SIG-M5 treated with dmso at 0.1 percent for 504 hours (cell line): Measurements from ENCODE around the gene PLA2G12A.

Source experiments
- DNase-seq: peaks from one replicate; lab custom pipeline; 2025; ENCODE audit not compliant: unreplicated experiment; lab: John Stamatoyannopoulos, UW

The PLA2G12A gene

DNA sequence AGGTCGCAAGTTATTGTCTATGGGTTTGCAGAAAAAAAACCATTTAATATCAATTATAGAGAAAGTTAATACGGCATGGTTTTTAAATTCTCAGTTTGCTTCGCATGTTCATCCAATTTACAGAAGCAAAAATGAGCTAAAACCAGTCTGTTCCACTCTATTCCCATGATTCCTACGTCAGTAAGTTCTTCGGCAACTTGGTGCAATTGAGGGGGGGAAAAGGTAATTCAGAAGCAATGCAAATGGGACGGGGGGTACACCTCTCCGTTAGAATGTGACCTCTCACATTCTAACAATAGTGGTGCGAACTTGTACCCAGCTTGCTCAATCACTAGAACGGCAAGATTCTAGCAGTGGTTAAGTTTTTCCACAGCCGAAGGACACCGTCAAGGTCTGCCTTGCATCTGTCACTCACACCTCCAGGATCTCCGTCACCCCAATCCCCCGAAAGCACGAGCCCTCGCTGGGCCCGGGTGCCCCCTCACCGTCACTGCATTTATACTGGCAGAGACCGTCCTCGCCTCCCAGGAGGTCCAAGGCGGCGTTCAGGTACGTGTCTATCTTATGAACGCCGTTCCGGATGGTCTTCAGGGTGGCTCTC, 653 bp downstream of the PLA2G12A start:
- peak; percentile 8 for DNase-seq

DNA sequence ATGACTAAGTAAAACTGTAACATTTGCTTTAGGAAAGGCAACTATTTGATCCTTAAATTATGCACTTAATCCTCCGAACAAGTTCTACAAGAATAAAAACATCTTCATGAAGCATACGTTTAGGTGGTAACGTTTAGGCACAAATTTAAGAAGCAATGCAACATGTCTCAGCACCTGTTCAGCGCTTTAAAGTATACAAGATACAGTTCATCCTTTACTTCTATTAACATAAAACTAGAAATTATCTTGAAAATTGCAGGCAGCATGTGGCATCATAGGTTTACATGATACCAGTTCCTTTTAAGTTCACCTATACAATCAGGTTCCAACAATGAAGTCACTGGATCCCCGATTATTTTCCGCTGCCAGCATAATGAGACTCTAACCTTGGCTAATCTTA, 1.5 kb downstream of the PLA2G12A start:
- DNase-seq: no peak

DNA sequence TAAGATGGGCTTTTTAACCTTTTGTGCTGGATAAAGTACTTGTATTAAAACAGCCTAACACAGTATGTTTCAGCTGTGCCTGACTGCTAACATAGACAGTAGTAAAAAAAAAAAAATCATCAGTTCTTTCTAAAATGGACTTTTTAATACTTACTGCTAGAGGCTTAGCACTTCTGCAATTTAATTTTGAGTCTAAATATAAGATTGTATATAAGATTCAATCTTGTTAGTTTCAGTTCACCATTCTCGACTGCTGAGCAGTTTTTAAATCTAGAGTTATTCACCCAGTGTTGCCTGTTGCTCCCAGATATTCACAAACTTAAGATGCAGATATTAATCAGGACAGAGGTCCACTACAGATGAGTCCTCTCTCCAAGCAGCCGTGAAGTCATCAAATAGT, 6.8 kb downstream of the PLA2G12A start:
- DNase-seq: no peak

DNA sequence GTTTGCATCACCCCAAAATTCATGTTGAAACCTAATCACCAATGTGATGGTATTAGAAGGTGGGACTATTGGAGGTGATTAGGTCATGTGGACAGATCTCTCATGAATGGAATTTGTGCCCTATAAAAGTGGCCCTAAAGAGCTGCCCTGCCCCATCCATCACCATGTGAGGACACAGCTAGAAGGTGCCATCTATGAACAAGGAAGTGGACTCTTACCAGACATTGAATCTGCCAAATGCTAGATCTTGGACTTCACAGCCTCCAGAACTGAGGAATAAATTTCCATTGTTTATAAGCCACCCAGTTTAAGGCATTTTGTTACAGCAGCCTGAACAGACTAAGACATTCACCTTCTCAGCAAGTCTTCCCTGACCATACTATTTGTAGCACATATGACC, 7.5 kb downstream of the PLA2G12A start:
- DNase-seq: no peak

DNA sequence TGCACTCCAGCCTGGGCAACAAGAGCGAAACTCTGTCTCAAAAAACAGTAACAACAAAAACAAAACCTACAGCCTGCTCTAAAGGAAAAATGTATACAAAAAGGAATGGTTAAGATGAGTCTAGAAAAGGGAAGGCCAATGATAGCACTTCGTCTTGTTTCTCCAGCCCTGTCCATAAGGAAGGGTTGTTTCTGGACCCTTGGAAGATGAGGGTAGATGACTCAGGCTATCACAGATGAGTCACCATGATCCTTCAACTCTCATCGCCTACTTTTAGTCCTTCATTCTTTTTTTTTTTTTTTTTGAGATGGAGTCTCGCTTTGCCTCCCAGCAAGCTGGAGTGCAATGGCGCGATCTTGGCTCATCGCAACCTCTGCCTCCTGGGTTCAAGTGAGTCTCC, 8.8 kb downstream of the PLA2G12A start:
- DNase-seq: no peak

DNA sequence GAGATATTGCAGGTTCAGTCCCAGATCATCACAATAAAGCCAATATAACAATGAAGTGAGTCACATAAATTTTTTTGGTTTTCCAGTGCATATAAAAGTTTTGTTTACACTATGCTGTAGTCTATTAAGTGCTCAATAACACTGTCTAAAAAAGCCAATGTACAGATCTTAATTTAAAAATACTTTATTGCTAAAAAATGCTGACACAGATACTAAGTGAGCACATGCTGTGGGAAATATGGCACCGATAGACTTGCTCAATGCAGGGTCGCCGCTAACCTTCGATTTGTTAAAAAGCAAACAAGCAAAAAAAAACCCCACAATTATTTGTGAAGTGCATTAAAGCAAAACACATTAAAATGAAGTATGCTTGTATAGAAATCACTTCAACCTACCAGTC, 10.3 kb downstream of the PLA2G12A start:
- DNase-seq: no peak

DNA sequence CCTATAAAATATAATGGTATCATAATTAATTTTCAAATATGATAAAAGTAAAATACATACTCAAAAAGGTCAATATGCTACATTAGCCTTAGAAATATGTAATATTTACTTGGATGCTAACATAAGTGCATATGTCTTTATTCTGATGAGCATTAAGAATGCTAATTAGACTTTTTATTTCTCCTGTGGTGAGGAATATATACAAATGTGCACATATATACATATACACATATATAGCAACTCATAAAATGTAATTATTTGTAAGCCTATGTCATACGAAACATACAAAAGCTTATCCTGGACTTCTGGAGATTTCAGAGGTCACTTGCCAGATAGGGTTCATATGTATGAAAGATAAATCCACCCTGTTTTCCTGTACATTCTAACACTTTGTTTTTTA, 11.1 kb downstream of the PLA2G12A start:
- no peak for DNase-seq

DNA sequence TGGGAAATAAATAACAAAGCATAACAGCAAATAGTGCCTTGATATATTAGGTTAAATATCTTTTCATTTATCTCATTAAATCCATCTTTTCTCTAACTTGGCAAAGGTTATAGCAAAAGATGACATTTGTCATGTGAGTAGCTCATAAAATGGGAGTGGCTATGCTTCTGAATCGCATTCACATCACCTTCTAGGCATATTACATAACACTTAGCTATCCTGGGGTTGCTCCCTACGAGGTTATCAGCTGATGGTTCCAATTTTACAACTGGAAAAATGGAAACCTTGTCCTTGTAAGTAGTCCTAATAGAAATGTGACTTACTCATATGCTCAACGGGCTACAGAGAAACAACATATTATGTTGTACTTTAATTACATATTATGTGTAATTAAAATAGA, 16.4 kb downstream of the PLA2G12A start:
- no peak for DNase-seq

DNA sequence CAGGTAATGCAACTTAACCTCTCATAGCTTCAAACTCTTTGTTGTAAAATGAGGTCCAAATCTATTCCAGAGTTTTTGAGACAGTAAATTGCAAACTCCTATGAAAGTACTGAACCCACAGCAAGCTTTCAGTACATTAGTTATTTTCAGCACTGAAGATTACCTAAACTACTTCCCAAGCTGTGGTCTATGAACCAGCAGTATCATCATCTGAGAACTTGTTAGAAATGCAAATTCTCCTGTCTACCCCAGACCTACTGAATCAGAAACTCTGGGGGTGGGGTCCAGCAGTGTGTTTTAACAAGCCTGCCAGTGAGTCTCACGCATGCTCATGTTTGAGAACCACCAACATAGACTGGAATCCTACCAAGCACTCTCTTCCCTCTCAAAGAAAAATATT, 20.9 kb downstream of the PLA2G12A start:
- no peak for DNase-seq

DNA sequence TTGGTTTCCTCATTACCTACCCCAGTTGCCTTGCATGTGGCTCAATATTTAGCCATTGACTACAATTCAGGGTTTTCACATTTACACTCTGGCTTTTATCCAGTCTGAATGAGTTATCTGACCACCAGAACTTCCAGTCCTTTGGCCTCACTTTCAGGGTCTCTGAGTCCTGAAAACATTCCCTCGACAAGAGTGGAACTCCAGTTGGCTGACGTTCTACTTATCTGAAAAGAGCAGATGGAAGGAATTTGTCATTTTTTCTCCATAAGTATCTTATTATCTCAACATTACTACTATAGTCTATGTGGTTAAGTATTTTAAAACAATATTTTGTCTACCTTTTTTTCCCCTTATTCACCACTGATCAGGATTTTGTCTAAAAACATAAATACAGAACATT, 21.4 kb downstream of the PLA2G12A start:
- DNase-seq: no peak

DNA sequence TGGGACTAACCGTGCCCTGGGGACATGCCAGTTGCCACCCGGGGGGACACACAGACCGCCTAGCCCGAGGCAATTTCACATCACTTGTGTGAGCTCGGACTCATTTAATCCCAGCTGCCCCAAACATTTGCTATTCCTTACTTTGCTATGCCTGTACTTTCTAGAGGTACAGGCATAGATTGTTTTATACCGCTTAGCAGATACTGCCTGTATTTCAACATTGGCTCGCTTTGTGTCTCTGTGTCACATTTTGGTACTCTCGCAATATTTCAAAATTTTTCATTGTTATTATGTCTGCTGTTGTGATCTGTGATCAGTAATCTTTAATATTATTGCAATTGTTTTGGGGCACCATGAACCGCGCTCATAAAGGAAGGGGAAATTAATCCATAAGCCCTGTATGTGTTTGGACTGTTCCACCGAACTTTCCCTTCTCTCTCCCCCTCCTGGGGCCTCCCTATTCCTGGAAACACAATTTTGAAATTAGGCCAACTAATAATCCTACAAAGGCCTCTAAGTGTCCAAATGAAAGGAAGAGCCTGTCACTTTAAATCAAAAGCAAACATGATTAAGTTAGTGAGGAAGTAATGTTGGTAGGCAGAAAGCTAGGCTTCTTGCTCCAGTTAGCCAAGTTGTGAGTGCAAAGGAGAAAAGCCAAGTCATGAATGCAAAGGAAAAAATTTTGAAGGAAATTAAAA, 26.1 kb downstream of the PLA2G12A start:
- peak; percentile 35 for DNase-seq

DNA sequence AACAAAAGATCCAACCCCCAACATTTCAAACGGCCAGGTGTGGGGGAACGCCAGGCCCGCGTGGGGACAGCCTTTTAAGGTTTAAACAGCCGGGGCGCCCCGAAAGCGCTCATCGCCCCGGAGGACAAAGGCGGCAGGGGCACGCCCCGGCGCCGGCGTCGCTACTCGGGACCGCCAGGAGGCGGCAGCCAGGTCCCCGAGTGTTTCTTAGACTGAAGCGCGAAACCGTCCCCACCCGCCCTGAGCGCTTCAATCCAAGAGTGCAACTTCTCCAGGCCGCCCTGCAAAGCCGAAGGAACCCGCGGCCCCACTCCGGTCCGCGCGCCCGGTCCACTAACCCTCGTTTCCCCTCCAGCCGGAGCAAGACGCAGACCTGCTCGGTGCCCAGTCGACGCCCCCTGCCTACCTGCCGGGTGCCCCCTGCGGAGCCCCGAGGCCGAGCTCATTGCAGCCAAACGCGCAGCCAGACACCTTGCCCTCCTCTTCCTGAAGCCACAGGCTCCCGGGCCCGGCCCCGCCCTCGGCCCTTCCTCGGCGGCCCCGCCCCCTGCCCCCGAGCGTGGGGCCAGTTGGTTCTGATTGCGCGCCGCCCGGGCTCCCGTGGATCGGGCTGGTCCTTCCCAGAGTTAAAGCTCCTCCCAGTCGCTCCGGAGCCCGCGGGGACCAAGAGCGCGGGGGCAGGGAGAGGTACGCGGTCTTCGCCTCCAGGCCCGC, 26.8 kb downstream of the PLA2G12A start, which contains the start of gene CASP6:
Gene CASP6 (minus strand): TSS at position 496 of the 714 bp plus-strand sequence. CDS start 50 bp downstream, at position 446.
- peak; percentile 66 for DNase-seq

DNA sequence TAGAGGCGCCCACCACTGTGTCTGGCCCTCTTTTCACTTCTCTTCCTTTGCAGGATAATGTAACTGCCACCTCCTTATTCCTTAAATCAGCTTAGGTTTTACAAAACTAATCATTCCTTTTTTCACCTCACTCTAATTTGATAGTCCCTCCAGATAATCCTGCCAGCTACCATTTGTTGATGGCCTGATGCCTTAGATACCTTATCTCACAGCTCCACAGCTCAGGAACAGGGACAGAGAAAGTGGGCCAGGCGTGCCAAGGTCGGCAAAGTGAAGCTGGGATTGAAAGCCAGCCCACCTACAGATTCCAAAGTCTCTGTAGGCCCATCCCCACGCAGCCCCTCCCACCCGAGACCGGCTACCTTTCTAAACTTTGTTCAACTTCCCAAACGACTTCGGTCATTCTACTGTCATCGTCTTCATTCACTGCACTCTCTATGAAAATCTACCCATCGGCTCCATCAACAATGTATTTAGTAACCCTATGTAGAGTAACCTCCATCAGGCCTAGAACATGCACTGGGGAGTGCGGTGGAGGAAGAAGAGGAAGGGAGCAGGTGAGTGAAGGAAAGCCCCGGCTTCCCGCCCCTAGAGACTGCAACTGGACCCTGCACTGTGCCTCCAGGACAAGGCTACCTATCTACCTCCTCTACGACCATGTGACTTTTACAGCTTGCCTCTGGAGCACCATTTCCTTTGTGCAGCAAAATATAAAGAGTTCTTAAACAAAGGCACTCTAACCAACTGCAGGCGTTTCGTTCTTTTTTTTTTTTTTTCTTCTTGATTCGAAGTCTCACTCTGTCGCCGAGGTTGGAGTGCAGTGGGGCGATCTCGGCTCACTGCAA, 28.1 kb downstream of the PLA2G12A start:
- DNase-seq: no peak

DNA sequence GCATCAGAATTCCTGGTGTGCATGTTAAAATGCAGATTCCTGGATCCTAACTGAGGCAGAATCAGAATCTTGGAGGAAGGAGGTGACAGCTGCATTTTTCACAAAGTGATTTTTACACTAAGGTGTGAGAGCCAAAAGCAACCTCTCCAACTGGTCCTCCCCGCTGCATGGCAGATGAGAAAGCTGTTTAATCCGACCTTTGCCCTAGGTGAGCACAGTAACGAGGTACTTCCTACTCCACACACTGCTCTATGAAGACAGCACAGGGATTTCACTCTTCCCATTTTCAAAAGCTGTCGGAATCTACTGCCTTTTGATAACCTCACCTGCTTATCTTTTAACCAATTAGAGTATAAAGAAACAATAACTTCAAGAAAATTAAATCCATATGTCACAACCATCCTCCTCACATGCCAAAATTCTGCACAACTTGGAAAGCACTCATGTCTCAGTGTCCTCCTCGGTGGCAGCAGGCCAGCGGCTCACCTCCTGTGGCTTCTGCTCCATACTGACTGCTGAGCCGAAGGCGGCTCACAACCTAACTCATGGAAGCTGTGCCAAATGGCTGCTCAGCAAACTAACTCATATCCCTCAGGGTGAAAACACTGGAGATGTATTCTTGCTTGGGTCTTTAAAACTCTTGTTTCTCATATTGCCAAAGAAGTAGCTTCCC, 30.2 kb downstream of the PLA2G12A start:
- no peak for DNase-seq

DNA sequence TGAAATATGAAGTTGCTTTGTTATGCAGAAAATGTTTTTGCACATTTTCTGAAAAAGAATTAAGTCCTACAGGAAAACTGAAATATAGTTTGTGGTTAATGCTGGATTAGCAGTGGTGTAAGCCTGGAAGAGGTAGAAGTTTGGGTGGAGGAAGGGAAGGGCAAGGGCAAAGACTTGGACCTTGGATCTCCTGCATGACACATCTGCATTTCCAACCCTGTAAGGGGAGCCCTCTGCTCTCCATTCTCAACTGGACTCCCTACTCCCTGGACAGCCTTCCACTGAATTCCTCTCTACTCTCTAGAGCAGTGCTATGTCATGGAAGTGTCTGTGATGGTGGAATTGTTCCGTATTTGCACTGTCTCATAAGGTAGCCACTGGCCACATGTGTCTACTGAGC, 31.2 kb downstream of the PLA2G12A start:
- no peak for DNase-seq

DNA sequence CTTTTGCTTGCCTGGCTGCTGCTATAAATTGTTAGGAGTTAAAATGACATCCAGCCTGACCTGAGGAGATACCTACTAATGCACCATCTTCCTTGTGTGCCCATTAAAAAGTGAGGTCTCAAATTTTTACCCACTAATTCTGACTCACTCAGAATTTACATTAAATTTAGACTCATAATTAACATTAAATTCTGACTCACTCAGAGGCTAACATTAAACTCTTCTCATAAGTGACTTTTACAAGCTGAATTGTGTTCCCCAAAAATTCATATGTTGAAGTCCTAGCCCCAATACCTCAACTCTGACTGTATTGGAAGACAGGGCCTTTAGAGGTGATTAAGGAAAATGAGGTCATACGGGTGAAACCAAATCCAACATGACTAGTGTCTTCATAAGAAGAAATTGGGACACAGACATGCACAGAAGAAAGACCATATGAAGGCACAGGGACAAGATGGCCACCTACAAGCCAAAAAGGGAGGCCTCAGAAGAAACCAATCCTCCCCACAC, 38.4 kb downstream of the PLA2G12A start:
- DNase-seq: no peak

DNA sequence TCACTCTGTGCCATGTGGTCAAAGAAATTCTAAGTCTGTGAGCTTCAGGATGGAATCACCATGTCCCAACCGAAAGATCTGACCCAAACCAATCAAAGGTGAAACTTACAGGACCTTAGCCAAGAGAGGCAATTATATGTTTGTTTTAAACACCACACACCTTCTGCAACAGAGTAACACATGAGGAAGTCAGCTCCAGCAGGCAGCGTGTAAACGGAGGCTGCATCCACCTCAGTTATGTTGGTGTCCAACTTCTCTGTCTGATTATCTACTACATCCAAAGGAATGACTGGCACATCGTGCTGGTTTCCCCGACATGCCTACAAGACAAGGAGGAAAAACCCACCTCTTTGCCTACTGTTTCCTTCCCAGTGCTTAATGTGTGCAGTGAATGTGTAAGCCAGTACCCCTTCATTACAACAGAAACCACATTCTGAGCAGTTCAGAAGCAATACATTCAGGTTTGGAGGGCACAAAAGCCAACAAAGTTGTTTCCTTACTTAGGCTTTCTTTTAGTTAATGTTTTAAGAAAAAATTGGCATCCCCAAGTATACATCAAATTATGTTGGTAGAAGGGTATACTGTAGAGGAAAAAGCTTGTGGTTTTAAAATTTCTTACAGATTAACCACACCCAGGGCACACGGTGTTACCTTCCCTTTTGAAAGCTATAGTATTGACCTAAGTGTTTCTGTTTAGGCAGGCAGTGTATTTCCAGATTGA, 39.0 kb downstream of the PLA2G12A start:
- no peak for DNase-seq

DNA sequence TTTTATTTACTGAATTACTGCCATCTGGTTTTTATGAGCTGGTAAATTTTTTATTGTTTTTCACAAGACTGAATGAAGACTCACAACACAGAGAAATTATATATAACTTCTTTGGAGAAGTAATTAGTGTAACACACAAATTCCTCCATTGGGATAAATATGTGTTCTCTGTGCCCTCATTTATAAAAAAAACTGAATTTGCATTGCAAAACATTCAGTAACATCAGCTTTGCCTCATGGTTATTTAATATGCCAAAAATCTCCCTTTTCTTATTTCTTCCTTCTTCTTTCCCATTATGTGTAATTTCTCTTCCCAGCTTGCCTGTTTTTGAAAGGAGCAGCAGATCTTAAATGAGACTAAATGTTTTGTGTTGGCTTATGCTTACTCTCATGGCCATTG, 45.1 kb downstream of the PLA2G12A start:
- no peak for DNase-seq

DNA sequence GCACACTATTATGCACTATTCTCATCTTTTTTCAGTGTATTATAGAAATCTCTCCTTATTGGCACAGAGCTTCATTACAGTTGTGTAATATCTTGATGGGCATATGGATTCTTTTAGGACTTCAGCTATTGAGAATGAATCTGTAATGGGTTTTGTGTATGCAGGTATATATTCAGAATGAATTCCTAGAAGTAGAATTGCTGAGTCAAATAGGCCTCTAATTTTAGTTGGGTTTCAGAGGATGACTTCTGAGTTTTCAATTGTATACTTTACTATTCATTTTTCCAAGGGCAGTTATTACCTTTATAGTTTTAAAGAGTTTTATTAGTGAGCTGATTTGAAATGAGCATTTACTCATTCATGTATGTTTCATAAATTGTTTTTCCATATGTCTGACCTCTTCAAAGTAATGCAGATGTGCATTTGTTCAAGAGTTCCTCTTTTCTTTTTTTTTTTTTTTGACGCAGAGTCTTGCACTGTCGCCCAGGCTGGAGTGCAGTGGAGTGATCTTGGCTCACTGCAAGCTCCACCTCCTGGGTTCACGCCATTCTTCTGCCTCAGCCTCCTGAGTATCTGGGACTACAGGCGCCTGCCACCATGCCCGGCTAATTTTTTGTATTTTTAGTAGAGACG, 46.1 kb downstream of the PLA2G12A start:
- no peak for DNase-seq

DNA sequence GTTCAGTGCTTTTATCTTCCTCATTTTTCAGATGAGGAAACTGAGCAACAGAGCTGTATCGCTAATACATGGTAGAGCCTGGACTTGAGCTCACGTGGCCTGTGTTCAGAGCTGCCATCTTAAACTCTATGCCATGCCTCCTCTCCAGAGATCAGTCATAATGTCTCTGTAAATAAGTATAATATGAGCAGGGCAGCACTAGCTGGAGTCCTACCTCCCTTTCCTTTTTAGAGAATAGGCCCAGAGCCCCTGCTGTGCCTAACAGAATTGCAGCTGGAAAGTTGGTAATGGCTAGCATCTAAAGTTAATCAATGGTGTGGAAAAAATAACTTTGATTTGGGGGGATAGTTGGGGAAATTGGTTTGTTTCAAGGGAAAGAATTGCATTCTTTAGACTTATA, 47.0 kb downstream of the PLA2G12A start:
- DNase-seq: no peak
